OCI-M2 (cell line): ENCODE data around the gene DOCK3.
"Not testable (repeated sequence)": the region's sequence is repeated elsewhere in the genome, so short reads cannot be mapped to it uniquely, and the experiment has no call there.

Experiments used
- DNase-seq: peaks from one replicate; lab custom pipeline; 2025; ENCODE audit not compliant: unreplicated experiment; lab: John Stamatoyannopoulos, UW

The DOCK3 gene

DNA sequence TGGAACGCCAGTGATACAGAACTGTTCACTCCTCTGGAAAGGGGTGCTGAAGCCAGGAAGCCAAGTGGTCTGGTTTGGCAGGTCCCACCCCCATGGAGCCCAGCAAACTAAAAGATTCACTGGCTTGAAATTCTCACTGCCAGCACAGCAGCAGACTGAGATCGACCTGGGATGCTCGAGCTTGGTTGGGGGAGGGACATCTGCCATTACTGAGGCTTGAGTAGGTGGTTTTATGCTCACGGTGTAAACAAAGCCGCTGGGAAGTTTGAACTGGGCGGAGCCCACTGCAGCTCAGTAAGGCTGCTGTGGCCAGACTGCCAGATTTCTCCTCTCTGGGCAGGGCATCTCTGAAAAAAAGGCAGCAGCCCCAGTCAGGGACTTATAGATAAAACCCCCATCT is 417.4 kb downstream of the DOCK3 start:
- DNase-seq: not testable (repeated sequence)

DNA sequence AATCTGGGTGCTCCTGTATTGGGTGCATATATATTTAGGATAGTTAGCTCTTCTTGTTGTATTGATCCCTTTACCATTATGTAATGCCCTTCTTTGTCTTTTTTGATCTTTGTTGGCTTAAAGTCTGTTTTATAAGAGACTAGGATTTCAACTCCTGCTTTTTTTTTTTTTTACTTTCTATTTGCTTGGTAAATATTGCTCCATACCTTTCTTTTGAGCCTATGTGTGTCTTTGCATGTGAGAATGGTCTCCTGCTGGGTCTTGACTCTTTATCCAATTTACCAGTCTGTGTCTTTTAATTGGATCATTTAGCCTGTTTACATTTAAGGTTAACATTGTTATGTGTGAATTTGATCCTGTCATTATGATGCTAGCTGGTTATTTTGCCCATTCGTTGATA is 420.1 kb downstream of the DOCK3 start:
- not testable (repeated sequence) for DNase-seq

DNA sequence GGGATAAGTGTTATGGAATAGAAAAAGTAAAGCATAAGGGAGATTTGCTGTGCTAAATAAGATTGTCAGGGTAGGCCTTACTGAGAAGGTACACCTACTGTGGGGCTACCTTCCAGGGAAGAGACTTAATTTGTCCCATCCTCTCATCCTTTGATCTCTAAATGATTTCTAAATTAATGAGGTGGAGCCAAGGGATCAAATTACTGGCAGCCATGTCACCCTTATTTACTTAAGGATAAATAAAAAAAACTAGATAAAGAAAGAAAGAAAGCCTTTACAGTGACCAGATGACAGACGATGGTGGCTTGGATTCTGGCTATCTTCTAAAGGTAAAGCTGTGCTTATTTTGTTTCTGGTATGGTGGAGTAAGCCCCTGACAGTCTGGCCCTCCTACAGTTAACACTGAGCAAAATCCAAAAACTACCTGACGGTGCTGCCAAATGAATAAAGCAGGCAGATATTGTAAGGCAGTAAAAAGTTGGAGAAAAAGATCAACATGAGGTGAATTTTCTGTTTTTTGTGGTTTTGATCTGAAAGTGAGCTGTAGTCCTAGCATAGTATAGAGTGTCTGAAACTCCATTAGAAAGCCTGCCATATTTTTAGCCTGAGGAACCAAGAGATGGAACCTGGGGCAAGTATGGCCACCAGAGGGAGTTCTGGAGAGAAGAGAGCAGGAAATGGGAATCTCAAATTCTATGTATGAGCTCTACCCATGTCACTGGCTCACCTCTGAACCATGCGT is 425.2 kb downstream of the DOCK3 start:
- no peak for DNase-seq

DNA sequence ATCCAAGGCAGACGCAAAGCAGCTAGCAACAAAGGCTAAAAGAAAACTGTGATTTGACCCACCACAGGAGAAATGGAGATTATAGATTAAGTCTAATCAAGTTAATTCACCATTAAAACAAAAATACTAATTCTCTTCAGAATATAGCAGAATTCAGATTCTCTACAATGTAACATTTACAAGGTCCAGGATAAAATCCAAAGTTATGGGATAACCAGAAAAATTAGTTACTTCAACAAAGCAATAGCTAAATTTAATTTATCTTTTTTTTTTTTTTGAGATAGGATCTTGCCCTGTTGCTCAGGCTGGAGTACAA is 425.8 kb downstream of the DOCK3 start:
- no peak for DNase-seq

DNA sequence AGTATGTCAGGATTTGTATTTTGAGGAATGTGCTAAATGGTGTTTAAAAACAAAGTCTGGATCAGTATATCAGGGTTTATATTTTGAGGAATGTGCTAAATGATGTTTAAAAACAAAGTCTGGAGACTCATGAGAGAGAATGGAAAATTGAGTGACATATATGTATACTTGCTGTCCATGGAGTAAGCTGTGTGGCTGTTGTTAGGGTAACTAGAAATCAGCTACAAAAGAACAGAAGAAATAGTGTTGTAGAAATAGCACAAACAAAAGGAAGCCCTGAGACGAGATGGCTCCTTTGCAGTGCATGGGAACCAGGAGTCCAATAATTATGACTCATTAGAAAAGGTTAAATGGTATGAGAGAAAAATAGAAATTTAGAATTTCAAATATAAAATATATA is 427.7 kb downstream of the DOCK3 start:
- no peak for DNase-seq

DNA sequence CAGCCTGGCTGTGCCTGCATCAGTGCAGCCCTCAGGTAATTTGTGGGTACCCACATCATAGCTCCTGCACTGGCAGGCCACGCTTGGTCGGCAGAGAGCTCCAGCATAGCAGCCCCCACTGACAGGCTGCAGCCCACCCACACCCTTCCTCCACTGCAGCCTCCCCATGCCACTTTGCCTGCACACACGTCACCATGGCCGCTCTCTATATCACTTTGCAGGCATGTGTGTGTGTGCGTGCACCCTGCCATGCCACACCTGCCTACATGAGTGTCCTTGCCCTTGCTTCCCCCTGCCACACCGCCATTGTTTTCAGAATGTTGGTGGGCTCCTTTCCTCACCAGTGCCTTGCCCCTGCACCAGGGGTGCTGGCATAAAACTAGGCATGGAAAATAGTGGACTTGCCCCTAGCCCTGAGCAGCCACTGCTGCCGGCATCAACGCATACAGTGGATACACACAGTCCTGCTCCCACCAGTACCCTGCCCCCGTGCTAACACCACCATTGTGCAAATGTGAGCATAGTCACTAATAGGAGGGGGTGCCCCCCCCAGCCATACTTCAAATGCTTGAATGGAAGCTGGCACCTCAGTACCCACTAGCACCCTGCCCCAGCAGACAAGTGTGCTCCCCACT is 431.6 kb downstream of the DOCK3 start:
- no peak for DNase-seq

DNA sequence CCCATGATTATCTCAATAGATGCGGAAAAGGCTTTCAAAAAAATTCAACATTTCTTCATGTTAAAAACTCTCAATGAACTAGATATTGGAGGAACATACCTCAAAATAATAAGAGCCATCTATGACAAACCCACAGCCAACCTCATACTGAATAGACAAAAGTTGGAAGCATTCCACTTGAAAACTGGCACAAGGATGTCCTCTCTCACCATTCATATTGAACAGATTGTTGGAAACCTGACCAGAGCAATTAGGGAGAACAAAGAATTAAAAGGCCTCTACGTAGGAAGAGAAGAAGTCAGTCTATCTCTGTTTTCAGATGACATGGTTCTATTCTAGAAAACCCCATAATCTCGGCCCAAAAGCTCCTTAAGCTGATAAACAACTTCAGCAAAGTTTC is 435.9 kb downstream of the DOCK3 start:
- DNase-seq: no peak

DNA sequence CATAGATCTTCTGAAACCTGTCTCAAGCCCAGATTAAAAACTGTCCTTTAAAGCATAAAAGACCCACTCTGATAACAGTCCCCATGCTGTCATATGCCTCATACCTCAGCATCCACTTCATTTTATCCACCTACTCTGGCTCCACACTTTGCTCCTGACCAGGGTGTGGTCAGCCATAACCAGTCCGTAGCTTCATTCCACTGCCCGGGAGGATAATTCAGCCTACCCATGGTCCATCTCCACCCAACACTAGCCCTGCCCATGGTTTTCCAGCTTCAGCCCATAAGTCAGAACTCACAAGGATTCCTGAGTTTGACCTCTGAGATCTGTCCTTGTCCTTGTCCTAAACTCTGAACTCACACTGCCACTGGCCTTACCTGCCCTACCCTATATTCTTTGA is 448.2 kb downstream of the DOCK3 start:
- no peak for DNase-seq

DNA sequence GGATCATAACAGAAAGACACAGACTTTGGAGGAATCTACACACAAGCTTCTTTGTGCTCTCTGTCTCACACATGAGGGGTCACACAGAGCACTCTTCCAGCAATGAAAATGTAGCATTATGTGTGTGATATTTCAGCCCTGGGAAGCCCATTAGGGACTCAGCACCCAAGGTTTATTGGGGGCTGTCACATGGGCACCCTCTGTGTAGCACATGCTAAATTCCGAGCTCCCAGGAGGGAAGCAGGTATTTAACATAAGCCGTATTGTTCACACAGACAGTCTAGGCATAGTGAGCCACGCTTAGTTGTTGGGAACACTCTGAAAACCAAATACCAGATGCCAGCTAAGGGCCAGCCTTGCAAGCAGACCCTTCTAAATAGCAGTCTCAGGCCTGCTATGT is 448.8 kb downstream of the DOCK3 start:
- no peak for DNase-seq

DNA sequence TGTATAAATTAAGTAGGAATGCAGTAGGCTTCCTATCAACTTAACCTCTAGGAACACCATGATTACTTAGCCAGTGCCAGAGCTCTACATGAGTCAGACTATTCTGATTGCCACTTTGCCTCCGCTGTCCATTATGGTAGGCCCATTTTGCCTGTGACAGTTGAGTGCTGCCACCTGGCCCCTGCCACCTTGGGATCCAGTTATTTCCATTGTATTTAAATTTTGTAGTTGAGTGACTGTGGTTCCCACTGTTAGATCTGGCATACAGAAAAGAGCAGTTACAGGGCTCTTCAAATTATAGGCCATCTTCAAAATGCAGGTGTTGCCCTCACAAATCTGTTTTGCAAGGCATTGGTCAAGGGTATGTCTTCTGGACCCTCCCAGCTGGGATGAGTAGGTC is 456.9 kb downstream of the DOCK3 start:
- DNase-seq: not testable (repeated sequence)

DNA sequence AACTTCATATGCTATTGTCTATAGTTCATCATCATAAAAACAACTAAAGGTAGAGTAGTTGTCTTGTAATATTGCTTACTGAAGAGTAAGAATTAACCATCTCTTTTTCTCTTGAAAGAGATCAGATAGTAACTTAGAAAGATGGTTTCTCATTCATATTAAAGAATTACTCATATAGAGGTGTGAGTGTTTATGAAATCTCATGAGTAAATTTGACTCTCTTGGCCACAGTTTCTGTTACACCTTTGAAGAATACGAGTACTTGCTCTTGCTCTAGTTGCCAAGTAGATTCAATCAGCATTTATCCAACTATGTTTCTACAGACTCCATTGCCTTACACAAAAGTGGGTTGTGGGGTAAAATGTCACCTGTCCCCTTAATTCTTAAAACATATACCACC is 463.0 kb downstream of the DOCK3 start:
- no peak for DNase-seq

DNA sequence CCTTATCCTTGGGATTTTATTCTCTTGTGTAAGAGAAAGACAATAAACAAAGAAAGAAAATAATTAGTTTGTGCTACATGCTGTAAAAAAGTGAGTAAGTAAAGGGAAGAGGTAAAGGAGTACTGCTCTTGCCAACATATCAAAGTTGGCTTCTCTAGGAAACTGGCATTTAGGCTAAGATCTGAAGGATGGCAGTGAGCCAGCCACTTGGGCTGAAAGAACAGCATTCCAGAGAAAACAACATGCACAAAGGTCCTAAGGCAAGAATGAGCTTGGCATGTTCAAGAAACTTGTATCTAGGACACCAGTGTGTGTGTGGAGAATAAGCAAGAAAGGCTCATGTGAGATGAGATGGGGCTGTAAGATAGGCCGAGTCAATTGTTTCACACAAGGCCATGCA is 464.9 kb downstream of the DOCK3 start:
- no peak for DNase-seq

DNA sequence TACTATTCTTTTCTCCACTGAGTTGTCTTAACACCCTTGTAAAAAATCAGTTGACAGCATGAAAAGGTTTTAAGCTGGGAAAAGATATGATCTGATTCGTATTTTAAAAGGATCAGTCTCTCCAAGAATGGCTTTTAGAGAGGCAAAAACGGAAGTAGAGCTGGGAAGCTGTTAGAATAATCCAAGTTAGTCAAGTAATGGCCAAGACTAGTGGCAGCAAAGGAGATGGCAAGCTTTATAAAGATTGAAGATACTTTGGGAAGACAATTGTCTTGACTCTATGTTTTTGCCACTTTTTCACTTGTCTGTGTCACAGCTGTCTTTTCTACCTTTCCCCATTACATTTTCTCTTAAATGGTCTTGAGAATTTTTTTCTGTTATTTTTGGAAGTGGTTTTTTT is 466.8 kb downstream of the DOCK3 start:
- no peak for DNase-seq

DNA sequence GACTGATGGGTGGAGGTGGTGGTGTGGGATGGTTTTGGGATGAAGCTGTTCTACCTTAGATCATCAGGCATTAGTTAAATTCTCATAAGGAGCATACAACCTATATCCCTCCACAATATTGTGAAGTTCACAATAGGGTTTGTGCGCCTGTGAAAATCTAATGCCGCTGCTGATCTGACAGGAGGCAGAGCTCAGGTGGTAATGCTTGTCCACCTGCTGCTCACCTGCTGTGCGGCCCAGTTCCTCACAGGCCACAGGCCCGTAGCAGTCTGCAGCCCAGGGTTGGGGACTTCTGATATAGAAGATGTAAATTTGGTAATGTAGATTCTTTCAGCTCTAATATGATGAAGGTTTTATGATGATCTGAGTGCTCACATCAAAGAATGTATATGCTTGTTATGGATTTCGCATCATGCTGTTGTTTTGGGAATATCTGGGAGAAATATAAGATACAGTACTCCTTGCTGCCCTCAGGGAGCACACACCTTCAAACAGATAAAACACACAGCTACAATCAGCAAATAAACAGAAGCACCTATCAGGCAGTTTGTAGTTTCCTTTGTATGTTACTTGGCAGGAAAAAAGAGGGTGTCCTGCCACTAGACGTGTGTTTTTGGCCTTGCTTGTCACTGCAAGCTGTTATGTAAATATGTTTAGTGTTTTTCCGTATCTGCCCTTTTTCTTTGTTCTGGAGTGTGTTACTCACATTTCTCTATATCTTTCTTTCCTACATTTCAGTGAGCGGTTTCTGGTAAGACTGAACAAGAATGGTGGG is 471.3 kb downstream of the DOCK3 start:
- DNase-seq: no peak

DNA sequence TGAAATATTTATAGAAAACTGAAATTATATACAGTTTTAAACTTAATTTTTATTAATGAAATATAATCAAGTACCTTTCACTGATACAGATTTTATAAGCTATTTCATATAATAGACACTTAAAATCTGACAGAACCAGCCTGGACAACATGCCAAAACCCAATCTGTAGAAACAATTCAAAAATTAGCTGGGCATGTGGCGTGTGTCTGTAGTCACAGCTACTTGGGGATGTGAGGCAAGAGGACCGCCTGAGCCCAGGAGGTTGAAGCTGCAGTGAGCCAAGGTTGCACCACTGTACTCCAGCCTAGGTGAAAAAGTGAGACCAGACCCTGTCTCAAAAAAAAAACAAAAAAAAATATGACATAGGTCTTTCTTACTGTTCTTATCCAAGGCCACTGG is 472.1 kb downstream of the DOCK3 start:
- DNase-seq: no peak

DNA sequence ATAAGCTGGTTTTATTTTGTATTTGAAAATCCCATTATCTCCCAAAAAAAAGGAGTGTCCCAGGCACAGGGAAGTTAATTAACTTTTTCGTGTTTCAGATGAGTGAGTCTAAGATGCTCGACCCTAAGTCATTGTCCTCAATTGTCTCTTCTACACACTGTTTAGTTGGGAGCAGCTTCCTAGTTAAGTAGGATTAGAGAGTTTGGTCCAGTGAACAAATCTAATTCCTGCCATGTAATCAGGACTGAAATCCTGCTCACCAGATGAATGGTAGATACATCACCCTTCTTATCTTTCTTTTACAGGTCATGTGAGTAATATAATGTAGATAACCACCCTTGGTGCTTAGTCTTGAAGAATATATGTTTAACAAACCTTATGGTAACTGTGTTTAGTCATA is 481.4 kb downstream of the DOCK3 start:
- no peak for DNase-seq

DNA sequence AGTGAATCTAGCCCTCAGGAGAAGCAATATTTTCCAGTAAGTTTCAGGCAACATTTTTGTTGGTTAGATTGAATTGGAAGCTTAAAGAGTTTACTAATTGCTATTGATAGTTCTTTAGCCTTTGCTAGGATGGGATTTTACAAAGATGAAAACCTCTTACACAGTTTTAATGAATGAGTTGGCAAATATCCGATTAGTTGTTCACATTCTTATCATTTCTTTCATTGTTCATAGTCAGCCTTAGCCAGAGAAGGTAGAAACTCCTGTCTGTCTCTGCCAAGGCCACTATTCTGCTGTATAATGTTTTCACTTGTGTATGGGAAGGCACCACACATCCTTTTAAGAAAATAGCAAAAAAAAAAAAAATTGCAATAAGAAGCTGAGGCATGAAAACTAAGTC is 488.3 kb downstream of the DOCK3 start:
- DNase-seq: no peak

DNA sequence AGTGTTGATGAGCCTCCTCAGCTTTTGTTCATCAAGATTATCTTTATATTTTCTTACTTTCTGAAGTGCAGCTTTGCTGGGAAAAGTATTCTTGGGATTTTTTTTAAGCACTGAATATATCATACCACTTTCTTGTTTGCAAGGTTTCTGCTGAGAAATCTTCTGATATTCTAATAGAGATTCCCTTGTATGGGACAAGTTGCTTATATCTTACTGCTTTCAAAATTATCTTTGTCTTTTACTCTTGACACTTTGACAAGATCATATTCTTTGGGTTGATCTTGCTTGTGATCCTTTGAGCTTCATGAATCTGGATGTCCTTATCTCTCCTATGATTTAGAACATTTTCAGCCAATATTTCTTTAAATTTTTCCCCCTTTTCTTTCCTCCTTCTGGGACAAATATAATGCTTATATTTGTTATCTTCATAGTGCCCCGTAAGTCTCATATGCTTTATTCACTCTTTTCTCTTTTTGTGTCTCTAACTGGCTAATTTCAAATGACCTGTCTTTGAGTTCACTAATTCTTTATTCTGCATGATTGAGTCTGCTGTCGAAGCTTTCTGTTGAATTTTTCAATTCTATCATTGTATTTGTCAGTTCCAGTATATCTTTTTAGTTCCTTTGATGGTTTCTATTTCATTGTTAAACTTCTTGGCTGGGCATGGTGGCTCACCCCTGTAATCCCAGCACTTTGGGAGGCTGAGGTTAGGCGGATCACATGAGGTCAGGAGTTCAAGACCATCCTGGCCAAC is 499.0 kb downstream of the DOCK3 start:
- DNase-seq: no peak

DNA sequence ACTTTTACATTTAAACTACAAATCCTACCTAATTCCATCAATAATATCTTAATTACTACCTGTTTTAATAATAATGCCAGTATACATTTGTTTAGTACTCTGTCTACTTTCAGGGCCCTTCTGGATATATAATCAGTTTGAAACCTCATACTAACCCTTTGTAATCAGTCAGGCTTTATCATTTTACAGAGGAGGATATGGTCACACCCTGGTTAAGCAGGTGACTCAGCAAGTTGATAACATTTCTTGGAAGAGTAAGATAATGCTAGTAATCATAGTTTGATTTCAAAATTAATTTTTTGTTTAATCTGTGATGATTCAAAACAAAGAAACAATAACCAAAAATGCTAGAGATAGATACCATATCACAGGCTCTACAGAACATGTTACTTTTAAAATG is 502.2 kb downstream of the DOCK3 start:
- no peak for DNase-seq

DNA sequence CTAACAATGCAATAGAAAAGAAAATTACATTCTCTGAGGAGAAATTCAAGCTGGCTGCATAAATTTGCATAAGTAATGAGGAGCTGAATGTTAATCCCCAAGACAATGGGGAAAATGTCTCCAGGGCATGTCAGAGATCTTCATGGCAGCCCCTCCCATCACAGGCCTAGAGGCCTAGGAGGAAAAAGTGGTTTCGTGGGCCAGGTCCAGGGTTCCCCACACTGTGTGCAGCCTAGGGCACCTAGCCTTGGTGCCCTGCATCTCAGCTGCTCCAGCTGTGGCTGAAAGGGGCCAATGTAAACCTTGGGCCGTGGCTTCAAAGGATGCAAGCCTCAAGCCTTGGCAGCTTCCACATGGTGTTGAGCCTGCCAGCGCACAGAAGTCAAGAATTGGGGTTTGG is 511.7 kb downstream of the DOCK3 start:
- DNase-seq: not testable (repeated sequence)

DNA sequence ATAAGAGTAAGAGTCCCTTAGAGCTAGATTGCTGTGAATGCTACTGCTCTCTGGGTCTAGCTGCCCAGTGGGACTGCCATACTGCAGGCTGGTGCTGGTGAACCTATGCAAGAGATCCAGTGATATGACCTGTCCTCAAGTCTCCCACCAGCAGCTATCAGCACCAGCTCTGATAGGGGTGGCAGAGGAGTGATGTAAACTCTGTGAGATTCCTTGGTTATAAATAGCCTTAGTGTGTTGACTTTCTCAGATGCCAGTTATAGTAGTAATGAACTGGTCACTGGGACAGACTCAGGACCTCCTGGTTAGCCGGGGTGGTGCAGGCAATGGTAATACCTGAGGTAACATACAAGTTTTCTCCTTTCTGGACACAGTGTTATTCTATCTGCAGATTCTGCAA is 515.5 kb downstream of the DOCK3 start:
- DNase-seq: no peak

DNA sequence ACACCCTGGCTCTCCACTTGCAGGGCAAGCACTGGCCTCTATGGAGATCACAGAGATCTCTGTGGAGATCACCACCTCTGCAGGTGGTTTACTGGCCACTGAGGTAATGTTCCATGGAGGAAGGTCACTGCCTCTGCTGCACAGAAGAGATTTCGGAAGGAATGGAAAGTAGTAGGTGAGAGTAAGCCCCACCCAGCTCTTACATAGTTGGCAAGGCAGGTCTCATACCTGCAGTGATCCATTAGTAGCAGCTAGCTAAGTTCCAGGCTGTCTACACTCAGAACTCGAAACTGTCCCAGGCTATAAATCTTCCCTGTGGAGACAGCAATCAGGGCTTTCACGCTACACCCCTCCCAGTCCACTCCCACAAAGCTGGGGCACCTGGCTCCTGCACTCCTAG is 516.1 kb downstream of the DOCK3 start:
- DNase-seq: no peak
